Kasumi-1 (cell line): ENCODE data around the gene UBE2G2.

ENCODE experiments used
- DNase-seq, 2 experiments: peaks; one replicate each; lab custom pipeline; 2025; lab: John Stamatoyannopoulos, UW

Gene UBE2G2

GRCh38 chr21:44815852-44816628, 14.4 kb upstream of the UBE2G2 start:
- DNase-seq = no peak

DNA sequence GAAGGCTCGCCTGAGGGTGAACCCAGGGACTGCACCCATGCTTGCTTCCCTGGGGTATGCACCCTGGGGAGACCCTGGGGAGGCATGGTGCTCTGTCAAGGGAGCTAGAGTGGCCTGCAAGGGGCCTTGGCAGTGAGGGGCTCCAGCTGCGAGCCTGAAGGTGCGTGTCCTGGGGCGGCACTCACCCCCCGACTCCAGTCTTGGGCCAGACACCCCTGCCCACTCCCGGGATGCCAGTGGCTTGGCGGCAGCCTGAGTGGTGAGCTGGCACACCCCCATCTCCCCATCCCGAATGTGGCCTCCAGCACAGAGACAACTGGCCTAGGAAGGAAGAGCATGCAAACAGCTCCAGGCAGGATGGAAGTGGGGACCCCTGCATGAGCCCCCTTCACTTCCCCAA, 13.6 kb upstream of the UBE2G2 start:
- no peak for DNase-seq

DNA sequence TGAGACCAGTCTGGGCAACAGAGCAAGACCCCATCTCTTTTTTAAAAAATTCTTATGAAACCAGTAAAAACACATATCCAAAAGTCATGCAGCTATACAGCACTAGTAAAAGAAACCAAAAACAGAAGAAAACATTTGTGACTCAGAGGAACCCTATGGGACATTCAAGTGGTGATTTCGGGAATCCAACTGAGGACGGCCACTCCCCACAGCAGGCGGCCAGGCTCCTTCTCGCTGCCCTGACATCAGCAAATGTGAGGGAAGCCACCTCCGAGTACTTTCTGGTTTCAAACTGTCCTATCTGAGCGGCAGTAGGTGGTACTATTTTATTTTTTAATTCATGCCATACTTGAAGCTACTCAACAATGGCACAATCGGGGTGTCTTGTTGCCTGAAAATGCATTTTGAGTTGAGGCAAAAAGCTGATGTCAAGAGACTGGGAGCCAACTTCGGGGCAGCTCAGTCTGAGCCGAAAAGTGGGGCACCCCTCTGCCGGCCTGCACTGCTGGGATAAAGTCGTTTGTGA, 12.9 kb upstream of the UBE2G2 start:
- DNase-seq = no peak

- DNase-seq = no peak
These were observed 12.1 kb upstream of the UBE2G2 start for GRCh38 chr21:44813727-44814126.

DNA sequence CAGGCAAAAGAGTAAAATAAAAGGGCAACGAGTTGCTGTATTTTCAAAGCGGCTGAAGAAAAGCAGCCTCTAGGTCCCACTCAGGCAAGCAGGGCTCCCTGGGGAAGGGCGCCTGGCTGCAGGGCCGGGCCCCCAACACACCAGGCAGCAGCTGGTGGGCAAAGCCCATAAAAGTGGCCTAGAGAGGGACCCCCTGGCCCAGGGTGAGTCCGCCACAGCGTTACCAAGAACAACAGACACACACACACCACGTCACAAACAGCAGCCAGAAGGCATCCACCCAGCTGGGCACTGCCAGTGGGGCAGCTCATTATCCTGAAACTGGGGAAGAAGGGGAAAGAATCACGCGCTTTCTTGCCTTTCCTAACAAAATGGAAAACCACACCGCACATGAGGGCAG, 11.5 kb upstream of the UBE2G2 start:
- DNase-seq = no peak

GRCh38 chr21:44812640-44813039, 11.0 kb upstream of the UBE2G2 start:
- no peak for DNase-seq

- DNase-seq = no peak
These were observed 9.2 kb upstream of the UBE2G2 start for GRCh38 chr21:44810779-44811178.

DNA sequence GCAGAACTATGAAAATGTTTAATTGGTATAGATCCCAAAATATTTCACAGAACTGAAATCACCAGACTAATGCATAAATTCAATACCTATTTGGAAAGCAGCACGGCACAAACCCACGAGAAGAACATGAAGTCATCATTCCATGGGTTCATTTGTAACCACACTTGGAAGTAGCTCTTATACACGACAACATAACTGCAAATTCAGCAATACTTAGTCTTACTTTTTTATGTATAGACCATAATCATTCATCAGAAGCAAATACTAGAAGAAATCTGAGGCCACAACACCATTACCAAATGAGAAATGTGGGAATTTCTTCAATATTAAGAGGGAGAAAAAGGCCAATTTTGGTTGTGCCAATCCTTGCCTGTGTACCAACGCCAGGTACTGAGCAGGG, 4.2 kb upstream of the UBE2G2 start:
- no peak for DNase-seq

DNA sequence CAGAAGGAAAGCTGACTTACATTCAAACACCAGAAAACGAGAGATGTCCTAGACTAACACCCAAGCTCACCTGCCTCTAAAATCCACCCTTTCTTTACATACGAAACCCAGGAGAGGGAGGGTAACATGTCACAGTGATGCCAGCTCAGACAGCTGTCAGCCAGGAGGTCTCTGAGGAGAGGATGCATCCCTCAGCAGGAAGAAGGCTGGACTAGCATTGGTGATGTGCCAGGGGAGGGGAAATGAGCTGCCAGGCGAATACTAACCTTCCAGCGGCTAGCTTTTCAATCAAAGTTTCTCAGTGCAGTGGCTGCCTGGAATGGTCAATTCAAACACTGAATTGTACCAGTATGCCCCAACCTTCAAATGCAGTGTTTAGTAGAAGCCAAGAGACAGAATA, 3.6 kb upstream of the UBE2G2 start:
- no peak for DNase-seq

GRCh38 chr21:44804762-44805161, 3.1 kb upstream of the UBE2G2 start:
- DNase-seq = no peak

DNA sequence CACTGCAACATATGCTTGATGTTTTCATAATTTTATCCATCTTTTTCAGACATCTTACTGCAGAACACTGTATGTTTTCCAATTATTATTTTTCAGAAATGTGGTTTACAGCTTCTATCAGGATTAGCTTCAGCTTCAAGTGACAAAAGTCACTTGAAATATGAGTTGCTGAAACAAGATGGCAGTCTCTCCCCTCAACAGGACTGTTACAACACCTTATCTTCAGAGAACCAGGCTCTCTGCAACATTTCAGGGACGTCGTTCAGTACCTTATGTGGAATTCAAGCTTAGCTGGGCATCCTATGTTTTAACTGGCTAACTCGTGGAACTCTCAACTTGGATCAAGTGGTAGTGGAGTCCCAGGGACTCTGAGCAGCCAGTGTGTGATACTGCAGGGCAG, 2.0 kb upstream of the UBE2G2 start:
- DNase-seq = no peak

- DNase-seq = peak; percentile 46 to 58
These were observed 955 bp upstream of the UBE2G2 start for GRCh38 chr21:44802396-44803153.

DNA sequence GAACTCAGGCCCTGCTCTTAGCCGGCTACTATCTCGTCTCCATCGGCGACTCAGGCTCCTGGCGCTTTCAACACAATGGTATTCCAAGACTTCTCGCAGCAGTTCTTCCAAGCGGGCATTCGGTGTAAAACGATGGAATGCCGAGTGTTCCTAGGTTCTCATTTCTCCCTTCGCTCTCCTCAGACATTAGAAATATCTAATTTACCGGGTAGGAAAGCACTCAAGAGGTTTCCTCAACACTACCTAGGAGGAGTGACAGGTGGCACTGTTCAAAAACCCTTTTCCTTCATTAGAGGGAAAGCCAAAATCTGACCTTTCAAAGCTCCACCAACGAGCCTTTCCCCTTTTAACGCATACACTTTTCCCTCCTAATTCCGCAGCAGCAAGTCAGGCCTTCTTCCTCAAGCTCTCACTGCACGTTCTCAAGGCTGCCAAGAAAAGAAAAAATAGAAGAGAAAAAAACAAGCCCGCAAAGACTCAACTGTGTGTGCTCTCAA, 601 bp downstream of the UBE2G2 start:
- DNase-seq = peak; percentile 45 to 63

- peak; percentile 53 to 78 for DNase-seq
These were observed 1.5 kb downstream of the UBE2G2 start for GRCh38 chr21:44800103-44800502.

DNA sequence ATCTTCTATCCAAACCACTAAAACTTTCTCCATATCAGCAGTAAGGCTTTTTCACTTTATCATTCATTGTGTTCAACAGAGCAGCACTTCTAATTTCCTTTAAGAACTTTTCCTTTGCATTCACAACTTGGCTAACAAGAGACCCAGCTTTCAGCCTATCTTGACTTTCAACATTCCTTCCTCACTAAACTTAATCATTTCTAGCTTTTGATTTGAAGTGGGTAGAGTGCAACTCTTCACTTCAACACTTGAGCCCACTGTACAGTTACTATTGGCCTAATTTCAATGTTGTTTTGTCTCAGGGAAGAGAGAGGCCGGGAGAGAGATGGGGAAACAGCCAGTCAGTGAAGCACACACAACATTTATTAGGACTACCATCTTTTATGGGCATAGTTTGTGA, 2.0 kb downstream of the UBE2G2 start:
- DNase-seq = no peak

GRCh38 chr21:44797775-44798174, 3.8 kb downstream of the UBE2G2 start:
- no peak for DNase-seq

DNA sequence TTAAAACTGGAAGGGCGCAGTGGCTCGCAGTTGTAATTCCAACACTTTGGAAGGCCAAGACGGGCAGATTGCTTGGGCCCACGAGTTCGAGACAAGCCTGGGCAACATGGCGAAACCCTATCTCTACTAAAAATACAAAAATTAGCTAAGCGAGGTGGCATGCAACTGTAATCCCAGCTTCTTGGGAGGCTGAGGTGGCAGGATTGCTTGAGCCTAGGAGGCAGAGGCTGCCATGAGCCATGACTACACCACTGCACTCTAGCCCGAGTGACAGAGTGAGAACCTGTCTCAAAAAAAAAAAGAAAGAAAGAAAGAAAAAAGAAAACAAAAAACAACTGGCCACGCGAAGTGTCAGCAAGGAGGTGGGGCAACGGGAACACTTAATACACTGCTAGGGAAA, 6.3 kb downstream of the UBE2G2 start:
- no peak for DNase-seq

DNA sequence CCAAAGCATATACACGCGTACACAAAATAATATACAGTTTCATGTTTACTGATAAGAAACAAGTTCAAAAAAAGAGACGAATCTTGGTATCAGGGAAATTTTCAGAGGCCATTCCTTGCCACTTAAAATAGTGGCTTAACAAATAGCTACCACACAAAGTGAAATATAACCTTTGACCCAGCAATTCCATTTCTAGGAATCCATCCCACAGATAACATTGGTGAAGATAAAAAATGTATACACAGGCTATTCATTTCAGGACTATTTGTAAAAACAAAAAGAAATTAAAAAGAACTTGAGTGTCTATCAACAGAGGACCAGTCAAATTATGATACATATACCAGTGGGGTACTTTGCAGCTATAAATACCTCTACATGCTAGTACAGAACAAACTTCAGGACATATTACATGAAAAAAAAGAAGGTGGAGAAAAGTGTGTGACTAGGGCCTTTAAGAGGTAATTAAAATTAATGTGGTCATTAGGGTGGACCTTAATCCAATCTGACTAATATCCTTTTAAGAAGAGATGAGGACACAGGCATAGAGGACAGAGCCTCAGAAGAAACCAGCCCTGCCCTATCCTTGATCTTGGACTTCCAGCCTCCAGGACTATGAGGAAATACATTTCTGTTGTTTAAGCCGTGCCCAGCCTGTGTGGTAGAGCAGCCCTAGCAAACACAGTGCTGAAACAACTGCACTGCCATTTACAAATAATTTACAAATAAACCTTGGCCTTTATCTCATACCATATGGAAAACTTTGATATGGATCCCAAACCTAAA, 7.8 kb downstream of the UBE2G2 start:
- DNase-seq = no peak

- DNase-seq = peak; percentile 70 to 79
These were observed 8.7 kb downstream of the UBE2G2 start for GRCh38 chr21:44792702-44793591.

GRCh38 chr21:44791993-44792392, 9.6 kb downstream of the UBE2G2 start:
- DNase-seq = no peak

DNA sequence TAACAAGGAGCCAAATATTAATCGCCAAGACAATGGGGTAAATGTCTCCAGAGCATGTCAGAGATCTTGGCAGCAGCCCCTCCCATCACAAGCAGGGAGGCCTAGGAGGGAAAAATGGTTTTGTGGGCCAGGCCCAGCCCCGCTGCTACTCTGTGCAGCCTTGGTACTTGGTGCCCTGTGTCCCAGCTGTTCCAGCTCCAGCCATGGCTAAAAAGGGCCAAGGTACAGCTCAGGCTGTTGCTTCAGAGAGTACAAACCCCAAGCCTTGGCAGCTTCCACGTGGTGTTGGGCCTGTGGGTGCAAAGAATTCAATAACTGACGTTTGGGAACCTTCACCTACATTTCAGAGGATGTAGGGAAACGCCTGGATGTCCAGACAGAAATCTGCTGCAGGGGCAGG, 10.4 kb downstream of the UBE2G2 start:
- no peak for DNase-seq
